HuH-7 (cell line): ENCODE measurements around the gene TP53AIP1.

ENCODE experiments used
- DNase-seq: peaks from one replicate; pipeline ENCODE4 v3.0.0; 2011; ENCODE audit warnings: low spot score

Gene TP53AIP1, protein sequence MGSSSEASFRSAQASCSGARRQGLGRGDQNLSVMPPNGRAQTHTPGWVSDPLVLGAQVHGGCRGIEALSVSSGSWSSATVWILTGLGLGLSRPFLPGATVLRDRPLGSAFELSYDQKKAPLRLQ

GRCh38 chr11:128942817-128943427 is at the start of gene TP53AIP1:
TP53AIP1 (minus strand) TSS chr11:128942871; CDS start chr11:128937818, 5,053 bp downstream.
- DNase-seq: no peak

DNA sequence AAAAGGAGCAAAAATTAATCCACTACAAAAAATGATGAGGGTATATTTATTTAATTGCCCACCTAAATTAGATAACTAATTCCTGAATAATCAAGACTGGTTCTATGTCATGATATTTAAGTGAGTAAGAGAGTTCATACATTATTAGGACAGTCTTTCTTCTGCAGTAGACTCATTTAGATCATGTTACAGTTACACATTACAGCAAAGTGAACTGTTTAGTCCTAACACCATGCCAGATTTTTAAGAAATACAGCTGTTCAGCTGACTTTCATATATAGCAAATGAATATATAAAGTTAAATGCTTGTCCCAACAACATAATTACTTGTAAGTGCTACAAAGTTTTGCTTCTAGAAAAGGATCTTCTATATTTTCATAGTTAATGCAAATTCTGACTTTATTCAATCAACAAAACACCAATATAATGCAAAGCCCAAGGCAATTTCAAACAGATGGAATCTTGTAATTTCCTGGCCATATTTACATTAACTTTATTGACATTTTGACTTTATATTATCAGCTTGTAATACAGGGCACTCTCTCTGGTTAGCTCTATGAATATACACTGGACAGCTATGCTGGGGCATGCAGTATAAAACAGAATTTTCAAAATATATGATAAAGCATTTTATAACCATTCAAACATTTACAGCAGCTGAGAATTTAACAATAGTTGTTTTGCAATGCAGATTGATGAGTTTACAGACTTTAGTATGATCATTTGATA is 45.7 kb upstream of the TP53AIP1 start:
- DNase-seq: no peak

DNA sequence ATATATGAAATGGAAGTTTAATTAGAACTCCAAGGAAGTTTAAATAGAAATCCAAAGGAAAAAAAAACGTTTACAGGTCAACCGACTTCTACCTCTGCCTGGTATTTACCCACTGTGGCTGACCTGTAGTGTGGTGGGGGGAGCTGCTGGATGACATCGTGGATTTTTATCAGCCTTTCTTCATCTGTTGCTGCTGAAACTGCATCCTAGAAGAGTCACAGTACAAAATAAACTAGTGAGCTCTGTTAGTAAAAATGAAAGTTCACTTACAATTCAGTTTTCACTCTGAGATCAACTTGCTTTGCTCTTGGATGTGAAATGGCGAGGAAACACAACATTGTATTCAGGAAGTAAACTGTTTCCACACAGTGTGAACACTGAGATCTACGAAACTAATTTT is 43.2 kb upstream of the TP53AIP1 start:
- no peak for DNase-seq

DNA sequence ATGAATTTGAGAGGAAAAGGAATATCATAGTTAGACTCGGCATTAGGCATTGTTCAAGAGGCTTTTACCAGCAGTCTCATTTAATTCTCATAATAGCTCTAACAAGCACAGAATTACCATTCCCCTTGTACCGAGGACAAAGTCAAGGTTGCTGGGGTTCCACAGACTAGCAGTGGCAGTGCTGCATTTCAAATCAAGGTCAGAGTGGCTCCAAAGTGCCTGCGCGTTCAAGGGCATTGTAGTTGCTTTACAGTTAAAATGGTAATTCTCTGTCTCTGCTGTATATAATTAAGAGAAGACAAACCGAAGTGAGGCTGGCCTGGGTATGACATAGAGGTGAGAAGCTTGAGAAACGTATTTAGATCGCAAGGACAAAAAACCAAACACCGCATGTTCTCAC is 40.4 kb upstream of the TP53AIP1 start:
- DNase-seq: no peak

DNA sequence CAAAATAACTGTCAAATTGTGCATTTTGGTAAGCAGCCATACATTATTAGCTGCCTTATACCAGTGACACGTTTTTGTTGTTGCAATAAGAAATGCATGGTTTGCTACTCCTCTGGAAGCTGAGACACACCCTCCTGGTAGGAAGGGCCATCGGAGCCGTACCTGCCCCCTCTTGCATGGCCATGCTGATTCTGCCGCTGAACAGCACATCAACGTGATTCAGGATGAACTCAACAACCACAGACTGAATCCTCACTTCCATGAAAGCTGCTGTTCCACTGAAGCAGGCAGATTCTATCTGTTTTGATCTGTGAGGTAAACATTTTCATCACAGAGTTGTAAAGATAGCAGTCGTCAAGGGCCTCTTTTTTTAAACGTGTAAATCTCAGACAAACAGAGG is 38.6 kb upstream of the TP53AIP1 start:
- DNase-seq: no peak

- no peak for DNase-seq
Measured at GRCh38 chr11:128970598-128971190, 28.0 kb upstream of the TP53AIP1 start.

DNA sequence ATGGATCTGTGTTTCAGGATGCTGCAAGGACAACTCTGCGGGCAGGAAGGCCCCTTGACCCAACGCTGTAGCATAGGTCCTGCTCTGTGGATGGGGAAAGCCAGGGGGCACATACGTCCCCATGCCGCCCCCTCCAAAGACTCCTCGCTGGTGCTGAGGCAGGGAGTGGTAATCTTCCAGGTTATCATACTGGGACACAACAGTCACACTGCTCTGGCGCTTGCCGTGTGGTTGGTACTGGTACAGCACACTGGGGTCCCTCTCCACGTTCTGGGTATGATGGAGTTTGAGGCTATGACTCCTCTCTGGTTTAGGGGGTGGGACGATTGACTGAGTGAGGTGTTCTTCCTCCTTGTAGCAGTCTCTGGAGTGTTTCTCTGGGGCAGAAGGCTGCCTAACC is 26.2 kb upstream of the TP53AIP1 start:
- DNase-seq: no peak

GRCh38 chr11:128967578-128967977 is 24.9 kb upstream of the TP53AIP1 start:
- no peak for DNase-seq

DNA sequence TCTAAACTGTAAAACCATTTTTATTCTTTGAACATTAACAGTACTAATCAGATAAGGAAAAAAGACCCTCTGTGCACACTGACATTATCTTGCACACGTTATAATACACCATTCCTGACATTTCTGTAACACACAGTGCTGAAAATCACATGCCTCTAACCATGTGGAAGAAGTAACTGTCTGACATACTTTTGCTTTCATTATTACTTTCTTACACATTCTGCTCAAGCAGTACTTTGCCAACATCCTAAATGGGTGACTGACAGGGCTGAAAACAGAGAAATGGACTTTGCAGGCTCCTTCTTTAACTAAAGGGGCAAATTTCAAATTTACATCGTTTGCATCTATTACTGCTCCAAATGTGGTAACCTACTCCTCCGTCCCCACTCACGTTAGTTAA is 22.8 kb upstream of the TP53AIP1 start:
- no peak for DNase-seq

- no peak for DNase-seq
Measured at GRCh38 chr11:128964463-128964930, 21.8 kb upstream of the TP53AIP1 start.

DNA sequence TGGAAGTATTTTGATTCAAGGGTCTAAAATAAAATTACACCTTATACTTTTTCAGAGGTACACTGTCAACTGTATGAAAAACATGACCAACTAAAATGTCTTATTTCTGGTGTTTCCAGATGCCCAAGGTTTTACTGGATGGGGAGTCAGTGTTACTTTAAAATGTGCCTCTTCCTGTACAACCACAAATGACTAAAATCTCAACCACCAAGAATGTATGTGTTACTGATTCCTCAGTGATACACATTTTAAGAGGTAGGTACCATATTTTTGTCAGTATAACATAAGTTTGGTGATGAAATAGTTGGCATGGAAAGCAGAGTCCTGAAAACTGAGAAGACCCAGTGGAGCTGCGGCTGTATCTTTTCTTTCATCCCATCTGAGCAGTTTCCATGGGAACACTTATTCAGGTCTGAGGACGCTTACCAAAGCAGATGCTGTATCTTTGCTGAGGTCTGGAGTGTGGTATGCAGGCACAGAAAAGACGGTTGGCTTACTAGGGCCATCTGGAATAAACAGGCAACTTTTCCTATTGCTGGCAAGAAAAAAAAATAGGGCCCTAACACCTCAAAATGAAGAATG is 21.2 kb upstream of the TP53AIP1 start:
- DNase-seq: no peak

GRCh38 chr11:128962896-128963295 is 20.2 kb upstream of the TP53AIP1 start:
- no peak for DNase-seq

GRCh38 chr11:128961645-128962044 is 19.0 kb upstream of the TP53AIP1 start:
- DNase-seq: no peak

GRCh38 chr11:128957202-128957482 is 14.5 kb upstream of the TP53AIP1 start:
- DNase-seq: no peak

DNA sequence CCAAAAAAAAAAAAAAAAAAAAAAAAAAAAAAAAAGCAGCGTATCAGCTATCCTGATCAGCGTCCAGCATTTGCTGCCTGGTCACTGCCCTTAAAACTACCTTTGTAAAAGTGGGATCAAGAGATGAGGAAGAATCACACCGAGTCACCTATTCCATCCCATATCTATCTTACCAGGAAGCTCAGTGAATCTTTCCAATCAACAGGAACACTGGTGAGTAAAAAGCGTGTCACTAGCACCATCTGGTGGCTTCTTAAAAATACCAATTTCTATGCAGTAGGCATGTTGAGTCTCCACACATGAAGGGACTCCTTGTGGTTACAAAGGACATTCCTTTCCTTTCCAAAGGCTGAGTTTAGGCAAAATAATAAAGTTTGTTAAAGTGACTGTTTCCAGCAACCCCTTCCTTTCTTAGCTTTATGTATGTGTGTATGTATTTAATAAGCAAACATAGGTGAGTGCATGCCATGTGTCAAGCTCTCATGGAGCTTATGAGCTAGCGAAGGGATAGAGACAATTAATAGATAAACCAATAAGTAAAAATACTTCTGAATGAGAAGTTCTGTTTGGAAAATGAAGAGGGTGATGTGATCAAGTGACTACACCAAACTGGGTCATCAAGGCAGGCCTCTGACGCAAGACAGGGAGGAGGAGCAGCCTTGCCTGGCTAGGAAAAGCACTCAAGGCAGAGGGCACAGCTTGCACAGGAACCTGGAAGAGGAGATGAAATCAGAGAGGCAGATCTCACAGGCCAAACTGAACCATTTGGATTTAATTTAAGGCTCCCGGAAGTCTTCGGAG is 13.9 kb upstream of the TP53AIP1 start:
- peak; percentile 63 for DNase-seq

GRCh38 chr11:128955636-128956035 is 13.0 kb upstream of the TP53AIP1 start:
- DNase-seq: no peak

- no peak for DNase-seq
Measured at GRCh38 chr11:128953151-128953550, 10.5 kb upstream of the TP53AIP1 start.

DNA sequence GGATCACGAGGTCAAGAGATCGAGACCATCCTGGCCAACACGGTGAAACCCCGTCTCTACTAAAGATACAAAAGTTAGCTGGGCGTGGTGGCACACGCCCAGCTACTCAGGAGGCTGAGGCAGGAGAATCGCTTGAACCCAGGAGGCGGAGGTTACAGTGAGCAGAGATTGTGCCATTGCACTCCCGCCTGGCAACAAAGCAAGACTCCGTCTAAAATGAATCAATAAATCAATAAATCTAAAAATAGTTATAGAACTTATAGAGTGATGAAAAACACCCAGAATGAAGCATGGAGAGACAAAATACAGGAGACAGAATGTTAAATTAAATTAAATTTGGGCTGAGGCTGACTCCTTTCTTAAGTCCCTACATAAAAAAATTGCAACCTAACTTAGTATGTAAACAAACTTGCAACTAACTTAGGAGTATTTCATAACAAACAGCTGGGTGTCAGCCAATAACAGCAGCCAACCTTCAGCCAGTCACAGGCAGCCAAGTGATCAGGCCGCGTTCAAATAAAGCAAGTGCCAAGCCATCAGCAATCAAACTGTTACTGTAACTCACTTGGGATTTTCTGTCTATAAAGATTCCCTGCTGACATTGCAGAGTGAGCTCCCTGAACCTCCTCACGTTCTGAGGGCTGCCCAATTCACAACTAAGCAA is 7.3 kb upstream of the TP53AIP1 start:
- DNase-seq: no peak

DNA sequence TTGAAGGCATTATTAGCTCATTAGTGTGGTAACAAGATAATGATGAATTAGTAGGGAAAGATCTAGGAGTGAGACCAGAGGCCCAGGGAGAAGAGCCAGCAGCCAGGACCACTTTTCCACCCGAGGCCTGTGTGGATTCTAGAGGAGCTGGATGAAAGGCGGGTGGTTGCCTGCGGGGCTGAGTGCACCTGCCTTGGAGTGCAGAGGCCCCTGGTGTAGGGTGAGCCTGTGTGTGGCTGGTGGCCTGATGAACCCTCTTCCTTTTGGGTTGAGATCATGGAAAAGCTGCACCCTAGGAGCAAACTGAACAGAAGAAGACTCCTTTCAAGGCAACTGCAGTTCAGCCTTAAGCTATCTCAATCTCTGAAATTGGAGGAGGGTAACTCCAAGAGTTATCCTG is 5.9 kb upstream of the TP53AIP1 start:
- DNase-seq: no peak

GRCh38 chr11:128947773-128948172 is 5.1 kb upstream of the TP53AIP1 start:
- DNase-seq: no peak

GRCh38 chr11:128946648-128947047 is 4.0 kb upstream of the TP53AIP1 start:
- no peak for DNase-seq
